22Rv1 (cell line): ENCODE data around the gene NARF.
A peak's percentile ranks its signal among the peaks of the same experiment; 100 is the strongest.

Experiments used
- H3K27ac ChIP-seq: fragments of 450-650 bp; 2 replicates; pipeline ENCODE4 v1.5.1; 2017
- ZFX ChIP-seq: fragments of 450-650 bp; IDR thresholded peaks from 2 replicates; pipeline ENCODE4 v1.6.1; 2017; ENCODE audit warnings: antibody characterized with exemption, borderline replicate concordance
- TF ChIP-seq, protein P1 (sequence below): fragments of 450-650 bp; IDR thresholded peaks from 2 replicates; pipeline ENCODE4 v1.5.1; 2017; ENCODE audit warnings: mild to moderate bottlenecking

Gene NARF

DNA sequence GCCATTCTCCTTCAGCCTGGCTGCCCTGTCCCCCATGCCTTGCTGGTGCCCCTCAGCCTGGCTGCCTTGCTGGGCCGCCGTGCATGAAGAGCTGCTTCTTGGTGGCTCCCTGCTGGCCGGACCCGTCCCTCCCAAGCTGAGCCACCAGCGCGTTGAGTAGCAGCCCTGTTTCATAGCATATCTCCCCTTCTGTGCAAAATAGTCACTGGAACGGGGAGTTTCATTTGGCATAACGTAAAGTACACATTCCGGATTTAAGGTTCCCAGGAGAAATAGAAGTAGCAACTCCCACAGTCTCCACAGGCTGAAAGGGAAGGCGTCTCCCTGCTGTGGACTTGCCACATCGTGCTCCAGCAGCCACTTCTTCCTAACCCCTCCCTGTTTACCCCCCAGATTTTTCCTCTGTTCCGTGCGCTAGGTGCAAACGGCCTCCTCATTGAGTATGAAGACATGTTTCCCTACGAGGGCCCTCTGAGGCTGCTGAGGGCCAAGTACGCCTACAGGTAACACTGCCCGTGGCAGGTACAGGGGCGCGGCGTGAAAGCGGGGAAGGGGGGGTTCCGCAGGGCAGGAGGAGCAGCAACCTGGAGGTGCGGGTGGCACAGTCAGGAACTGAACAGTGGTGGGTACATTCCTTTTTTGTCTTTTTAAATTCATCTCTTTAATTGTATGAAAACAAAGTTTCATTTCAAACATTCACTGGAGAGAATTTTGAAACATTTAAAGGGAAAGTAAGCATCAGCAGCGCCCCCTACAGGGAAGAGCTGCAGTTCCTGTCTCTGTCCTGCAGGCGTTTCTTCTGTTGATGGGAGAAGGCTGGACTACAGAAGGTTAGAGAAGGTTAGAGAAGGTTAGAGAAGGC, 34.3 kb upstream of the NARF start:
- TF ChIP-seq ZFX = no peak
- TF ChIP-seq, protein P1, sequence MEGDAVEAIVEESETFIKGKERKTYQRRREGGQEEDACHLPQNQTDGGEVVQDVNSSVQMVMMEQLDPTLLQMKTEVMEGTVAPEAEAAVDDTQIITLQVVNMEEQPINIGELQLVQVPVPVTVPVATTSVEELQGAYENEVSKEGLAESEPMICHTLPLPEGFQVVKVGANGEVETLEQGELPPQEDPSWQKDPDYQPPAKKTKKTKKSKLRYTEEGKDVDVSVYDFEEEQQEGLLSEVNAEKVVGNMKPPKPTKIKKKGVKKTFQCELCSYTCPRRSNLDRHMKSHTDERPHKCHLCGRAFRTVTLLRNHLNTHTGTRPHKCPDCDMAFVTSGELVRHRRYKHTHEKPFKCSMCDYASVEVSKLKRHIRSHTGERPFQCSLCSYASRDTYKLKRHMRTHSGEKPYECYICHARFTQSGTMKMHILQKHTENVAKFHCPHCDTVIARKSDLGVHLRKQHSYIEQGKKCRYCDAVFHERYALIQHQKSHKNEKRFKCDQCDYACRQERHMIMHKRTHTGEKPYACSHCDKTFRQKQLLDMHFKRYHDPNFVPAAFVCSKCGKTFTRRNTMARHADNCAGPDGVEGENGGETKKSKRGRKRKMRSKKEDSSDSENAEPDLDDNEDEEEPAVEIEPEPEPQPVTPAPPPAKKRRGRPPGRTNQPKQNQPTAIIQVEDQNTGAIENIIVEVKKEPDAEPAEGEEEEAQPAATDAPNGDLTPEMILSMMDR = peak; percentile 84
- H3K27ac ChIP-seq = no peak overlapping the region

DNA sequence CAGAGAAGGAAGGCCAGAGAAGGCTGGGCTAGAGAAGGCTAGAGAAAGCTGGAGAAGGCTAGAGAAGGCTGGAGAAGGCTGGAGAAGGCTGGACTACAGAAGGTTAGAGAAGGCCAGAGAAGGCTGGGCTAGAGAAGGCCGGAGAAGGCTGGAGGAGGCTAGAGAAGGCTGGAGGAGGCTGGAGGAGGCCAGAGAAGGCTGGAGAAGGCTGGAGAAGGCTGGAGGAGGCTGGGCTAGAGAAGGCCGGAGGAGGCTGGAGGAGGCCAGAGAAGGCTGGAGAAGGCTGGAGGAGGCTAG, 33.7 kb upstream of the NARF start:
- H3K27ac ChIP-seq = no peak overlapping the region
- TF ChIP-seq, protein P1 = peak; percentile 8; the same call in 1 of the 2 replicates
- no peak for TF ChIP-seq ZFX

DNA sequence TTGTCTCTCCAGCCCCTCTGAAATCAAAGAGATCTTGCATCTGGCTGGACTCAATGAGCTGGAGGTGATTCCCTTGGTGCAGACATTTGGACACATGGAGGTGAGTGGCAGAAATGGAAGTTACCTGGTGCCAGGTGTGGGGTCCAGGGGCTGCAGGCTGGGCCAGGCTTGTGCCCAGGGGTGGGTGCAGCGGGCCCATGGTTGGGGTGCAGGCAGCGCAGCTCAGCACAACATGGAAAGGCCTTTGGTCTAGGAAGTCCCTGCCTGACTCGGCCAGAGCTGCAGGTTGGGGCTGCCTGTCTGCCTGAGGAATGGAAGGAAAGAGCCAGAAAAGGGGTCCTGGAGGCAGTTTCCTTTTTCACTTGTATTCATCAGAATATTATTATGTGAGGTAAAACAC, 30.0 kb upstream of the NARF start:
- no peak for TF ChIP-seq ZFX
- TF ChIP-seq, protein P1 = no peak
- no peak overlapping the region for H3K27ac ChIP-seq

DNA sequence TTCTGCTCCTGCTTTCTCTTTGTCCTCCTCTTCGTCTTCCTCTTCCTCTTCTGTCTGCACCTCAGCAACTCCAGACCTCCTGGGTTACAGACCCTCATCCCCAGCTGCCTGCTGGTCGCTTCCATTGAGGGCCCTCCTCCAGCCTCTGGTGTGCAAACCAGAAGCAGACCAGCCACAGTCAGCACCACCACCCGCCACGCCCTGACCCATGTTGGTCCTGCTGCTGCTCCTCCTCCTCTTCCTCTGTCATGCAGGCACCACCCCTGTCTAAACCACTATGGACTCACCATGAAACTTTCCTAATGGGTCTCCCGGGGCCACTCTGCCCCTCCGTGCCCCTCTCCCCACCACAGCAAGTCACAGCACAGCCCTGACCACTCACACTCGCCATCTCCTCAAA, 28.7 kb upstream of the NARF start:
- TF ChIP-seq, protein P1 = no peak
- no peak for TF ChIP-seq ZFX
- no peak overlapping the region for H3K27ac ChIP-seq

DNA sequence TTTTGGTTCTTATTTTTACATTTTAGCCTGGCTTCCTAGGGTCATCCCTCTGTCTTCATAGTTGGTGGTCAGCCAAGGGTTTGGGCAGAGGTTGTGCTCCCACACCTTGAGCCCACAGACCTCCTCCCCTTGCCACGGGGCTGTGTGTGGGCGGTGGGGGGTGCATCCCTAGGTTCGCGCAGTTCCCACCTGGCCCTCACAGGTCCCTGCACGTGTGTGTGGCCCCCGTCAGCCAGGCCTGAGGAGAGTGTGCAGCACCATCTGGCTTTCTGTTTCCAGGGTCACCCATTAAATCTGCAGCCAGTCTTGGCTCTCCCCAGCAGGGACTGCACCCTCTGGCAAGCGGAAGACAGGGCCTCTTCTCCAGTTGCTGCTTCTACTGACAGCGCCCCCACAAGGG, 26.5 kb upstream of the NARF start:
- no peak for TF ChIP-seq ZFX
- TF ChIP-seq, protein P1 = no peak

DNA sequence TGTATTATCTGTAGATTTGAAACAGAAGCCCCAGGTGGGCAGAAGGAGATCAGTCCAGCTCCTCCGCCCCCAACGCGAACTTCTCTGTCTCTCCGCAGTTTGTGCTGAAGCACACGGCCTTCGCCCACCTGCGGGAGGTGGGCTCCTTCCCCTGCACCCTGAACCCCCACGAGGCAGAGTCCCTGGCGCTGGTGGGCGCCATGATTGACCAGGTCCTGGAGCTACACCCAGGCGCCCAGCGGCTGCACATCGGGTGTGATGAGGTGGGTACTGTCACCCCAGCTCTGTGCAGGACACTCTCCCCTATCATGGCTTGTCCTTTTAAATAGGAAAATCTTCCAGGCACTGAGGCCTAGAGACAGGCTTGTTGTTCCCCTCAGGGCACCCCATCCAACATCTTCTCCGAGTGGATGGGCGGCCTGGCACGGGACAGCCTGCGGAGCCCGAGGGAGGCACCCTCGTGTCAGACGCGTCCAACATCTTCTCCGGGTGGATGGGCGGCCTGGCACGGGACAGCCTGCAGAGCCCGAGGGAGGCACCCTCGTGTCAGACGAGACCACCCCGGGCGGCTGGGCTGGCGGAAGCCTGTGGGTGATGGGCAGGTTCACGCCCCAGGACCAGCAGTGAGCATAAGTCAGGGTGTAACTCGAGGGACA, 24.9 kb upstream of the NARF start:
- TF ChIP-seq ZFX = no peak
- TF ChIP-seq, protein P1 = no peak
- H3K27ac ChIP-seq = no peak overlapping the region

More for the DNA sequence above, 26.5 kb upstream of the NARF start:
- H3K27ac ChIP-seq = no peak overlapping the region

DNA sequence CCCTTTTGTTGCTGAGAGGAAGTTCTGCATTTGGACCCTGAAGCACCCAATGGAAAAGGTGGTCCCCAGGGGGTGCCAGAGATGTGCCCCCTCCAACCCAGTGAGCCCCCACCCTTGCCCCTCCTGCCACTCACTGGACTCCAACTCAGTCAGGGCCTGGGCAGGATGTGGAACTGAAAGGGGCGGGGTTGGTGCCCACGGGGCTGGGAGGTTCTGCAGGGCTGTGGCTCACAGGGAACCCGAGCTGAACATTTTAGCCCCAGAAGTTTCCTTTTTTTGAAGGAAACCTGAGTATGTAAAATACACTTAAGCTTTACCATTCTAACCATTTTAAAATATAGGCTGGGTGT, 24.4 kb upstream of the NARF start:
- TF ChIP-seq ZFX = no peak
- TF ChIP-seq, protein P1 = no peak
- no peak overlapping the region for H3K27ac ChIP-seq
